Endothelial cell of hepatic sinusoid (primary cell): ENCODE results near the gene MEAF6.

Experiments
- in situ Hi-C: cut with HindIII; loops from 2 replicates; pipeline ENCODE4 v1.10.0; 2017; ENCODE audit warnings: low sequenced_read_pairs

Gene MEAF6

DNA sequence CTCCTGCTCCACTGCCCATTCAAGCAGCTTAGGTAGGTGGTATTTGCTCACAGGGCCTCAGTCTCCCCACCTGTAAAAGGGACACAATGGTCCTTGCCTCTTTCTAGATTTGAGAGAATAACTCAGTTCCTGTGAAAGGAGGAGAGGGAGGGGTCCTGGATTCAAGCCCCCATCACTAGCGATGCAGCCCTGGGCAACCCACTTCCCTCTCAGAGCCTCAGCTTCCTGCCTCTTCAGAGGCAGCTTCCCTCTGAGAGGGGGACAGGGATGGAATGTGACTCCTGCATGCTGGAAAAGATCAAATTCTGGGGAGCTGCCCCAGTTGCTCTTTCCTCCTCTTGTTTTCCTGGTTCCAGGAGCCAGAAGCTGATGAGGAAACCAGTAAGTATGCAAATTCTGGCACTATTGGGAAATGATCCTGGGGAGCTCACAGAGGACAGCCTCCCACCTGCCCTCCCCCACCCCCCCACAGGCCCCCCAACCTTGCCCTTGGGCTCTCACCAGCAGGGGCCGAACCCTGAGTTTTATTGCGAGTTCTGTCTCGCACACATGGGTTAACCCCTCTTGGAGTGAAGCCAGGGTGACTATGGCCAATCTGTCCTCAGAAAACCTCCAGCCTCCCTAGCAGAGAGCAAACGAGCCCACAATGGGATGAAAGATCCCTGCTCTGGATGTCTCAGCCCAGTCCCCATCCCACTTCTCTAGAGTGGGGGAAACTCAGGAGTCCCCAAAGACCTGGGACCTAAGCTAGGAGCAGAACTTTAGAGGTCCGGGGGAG, 28.5 kb downstream of the MEAF6 start:
- in situ Hi-C loops, result no loop called here

- in situ Hi-C loops, result no loop called here
These were observed 30.1 kb downstream of the MEAF6 start for GRCh38 chr1:37484325-37485051.

DNA sequence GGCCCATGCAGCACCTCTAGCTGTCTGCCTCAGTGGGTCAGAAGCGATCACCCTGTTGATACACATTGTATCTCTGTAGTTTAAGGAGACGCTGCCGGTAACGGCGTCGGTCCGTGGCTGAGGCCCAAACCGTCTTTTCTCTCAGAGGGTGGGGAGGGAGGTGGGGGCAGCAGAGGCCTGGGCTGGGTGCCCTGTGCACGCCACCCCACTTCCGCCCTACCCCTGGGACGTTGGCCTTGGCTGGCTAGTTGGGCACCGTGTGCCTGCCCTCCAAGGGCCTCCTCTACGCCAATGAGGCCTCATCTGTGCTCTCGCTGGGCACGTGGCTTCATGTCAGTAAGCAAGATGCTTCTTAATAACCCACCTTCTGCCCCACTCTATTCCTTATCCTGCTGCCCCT, 30.8 kb downstream of the MEAF6 start:
- in situ Hi-C loops, result no loop called here

GRCh38 chr1:37482796-37483744, 31.5 kb downstream of the MEAF6 start:
- in situ Hi-C loops, result no loop called here

DNA sequence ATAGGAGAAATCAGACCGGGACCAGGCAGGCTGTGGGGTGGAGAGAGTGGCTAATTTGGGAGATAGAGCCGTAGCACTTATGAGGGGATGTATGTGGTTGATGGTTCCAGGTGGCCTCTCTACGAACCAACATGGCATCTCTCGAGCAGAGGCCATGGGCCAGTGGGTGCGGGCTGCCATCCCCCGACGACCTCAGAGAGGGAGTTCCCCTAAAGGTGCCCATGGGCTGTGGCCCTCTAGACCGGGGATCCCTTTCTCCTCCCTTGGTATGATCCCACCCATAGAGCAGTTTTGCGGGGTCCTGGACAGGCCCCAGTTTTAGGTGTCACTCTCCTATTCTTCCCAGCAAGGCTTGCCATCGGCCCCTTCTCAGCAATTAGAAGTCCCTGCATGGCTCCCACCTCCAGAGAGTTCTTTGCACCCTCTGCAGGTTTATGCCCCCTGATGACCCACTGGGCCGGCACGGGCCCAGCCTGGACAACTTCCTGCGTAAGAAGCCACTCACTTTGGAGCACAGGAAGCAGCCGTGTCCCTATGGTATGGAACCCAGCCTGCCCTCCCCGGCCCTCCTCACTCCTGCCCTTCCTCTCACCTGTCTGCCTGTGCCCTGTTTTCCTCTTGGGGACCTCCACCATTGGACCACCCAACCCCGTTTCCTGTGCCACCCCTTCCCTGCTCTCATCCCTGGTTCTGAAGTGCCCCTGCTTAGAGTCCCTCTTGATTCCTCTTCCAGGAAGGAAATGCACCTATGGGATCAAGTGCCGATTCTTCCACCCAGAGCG, 32.4 kb downstream of the MEAF6 start:
- in situ Hi-C loops, result no loop called here

DNA sequence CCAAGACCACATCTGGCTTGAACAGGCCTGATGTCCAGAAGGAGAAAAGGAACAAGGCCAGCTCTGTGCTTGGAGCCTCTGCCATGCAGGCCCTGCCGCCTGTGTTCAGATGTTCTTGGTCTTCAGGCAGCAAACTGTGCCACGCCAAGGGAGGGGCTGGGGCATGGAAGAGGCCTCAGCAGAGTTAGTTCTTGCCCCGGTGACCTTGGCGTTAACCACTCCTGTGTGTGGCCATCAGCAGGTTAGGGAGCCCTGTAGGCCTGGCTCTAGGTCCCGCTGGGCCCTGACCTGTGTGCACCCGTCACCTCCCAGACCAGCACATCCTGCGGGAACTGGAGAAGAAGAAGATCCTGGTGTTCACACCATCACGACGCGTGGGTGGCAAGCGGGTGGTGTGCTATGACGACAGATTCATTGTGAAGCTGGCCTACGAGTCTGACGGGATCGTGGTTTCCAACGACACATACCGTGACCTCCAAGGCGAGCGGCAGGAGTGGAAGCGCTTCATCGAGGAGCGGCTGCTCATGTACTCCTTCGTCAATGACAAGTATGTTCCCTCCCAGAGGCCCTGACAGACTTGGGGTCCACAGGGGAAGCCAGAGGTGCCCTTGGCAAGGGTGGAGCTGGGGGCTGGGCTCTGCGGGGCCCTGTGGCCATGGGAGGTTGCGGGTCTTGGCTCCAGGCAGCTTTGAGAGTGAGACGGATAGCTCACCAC, 33.1 kb downstream of the MEAF6 start:
- in situ Hi-C loops, result no loop called here

DNA sequence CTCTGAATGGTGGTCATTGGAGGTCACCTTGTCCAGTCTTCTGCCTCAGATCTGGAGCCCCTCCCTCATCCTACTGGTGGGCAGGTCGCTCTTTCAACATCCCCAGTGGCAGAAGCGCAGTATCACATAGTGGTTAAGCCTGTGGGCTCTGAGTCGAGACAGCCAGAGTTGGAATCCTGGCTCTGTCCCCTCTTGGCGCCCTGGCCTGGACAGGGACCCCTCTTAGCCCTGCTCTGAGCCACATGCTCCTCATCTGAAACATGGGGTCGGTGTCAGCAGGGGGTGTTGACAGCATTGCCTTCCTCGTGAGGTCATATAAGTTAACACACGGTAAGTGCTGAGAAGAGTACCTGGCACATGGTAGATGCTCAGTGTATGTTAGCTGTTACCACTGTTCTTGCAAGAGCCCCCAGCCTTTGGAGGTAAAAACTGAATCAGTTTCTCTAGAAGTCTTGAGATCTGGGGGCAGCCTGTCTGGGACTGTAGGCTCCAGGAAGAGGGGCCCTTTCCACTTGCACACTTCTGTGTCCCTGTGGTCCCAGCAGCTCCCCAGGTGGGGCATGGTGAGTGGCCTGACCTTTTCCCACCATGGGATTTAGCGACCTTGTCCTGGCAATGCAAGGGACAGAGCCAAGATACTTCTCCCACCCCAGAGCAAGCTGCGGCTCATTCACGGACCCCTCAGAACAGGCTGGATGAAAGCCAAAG, 33.8 kb downstream of the MEAF6 start:
- in situ Hi-C loops, result no loop called here

DNA sequence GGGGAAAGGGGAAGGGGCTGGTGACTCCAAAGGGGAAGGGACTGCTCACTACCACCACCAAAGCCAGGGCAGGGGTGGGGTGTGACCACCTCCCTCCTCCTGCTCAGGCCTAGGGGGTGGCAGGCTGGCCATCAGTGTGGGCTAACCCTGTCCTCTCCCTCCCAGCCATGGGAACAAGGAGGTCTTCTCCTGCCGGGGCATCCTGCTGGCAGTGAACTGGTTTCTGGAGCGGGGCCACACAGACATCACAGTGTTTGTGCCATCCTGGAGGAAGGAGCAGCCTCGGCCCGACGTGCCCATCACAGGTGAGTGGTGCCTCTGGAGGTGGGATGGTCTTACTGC, 34.5 kb downstream of the MEAF6 start:
- in situ Hi-C loops, result no loop called here

DNA sequence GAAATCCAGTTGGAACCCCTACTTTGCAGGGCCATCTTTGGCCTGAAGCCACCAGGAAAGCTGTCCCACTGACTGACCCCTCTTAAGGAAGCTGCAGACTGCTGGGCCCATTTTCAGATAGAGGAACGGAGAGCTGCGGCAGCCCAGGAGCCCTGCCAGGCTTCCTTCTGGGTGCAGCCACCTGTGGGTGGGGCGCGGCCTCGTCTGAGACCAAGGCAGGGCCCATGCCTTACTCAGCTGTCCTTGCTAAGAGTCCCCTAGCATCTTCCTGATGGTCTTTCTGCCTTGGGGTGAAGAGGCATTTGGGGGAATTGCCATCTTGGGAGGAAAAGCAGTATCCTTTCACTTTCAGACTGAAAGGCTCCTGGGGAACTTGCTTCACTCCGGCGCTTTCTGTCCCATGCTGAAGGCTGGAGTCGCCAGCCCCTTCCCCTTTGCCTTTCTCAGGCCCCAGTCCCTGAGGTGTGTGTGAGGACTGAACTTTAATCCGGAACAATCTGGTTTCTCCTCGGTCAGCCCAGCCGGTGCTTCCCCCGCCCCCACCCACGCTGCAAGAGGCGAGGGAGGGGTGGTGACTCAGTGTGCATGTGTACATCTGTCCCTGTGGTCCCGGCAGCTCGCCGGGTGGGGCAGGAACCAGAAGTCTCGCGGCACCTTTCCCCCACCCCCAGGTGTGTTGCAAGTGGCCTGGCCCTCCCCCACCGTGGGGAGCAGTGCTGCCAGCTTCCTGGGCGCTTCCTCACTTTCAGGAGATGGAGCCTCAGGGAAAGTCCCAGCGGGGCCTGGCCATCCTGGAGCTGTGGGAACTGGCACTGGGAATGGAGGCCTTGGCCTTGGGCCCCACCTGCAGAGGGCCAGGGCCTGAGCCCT, 35.1 kb downstream of the MEAF6 start:
- in situ Hi-C loops, result no loop called here

- in situ Hi-C loops, result no loop called here
These were observed 35.7 kb downstream of the MEAF6 start for GRCh38 chr1:37478890-37479254.

DNA sequence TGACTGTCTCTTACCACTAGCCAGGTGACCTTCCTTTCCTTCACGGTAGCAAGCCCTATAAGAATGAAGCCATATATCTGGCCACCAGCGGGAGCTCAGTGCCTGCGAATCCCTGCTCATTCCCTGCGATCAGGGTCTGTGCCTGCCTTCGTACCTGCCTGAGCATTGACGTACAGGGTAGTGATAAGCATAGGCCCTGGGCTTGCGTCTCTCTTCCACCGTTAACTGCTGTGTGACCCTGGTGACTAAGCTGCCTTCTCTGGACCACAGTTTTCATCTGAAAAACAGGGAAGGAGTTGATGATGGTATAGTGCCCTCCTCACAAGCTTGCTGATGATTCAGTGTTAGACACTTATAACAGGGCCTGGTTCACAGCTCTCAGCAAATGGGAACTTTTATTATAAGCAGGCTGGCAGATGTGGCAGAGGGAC, 36.1 kb downstream of the MEAF6 start:
- in situ Hi-C loops, result no loop called here

DNA sequence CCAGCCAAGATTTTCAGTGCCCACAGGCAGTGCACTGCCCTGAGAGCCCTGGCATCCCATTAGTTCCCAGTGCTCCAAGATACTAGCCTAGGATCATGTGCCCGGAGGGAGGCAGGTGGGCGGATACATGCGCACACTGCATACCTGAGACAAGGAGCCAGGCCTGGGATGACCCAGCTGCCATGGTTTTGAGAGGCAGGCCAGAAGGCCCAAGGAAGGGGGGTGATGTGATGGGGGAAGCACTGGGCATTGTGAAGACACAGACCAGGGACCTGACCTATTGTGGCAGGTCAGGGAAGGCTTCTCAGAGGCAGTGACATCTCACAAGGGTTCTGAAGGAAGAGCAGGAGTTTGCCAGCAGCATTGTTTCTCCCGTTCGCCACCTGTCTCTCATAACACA, 36.6 kb downstream of the MEAF6 start:
- in situ Hi-C loops, result no loop called here

DNA sequence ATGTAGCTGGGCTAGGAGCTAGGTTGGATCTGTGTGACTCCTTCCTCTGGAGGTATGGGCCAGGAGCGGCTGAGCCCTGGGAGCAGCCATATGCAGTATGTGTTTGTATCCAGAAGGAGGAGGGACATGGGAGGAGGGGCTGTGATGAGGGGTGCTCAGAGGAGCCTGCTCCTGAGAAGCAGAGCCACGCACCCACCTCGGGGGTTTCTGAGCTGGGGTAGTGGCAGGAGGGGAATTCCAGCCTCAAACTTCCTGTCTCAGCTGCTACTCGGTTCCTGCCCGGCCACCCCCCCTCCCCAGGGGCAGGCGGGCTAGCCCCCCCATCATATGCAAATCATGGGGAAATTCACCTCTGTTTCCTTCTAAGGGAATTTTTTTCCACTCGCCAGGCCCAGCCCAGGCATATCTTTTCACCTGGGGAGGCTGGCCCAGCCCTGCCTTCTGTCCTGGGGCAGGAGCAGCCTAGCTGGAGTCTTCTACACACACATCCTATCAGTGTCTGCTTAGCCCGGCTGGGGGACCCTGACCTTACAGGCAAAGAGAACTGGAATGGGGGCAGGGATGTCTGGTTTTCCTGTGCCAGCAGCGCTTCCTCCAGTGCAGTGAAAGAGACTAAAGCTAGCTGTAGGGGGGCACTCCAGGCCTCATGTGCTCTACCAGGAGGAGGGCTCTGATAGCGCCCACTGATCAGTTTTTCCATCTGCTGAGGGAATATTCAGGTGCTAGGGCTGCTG, 37.2 kb downstream of the MEAF6 start:
- in situ Hi-C loops, result no loop called here

GRCh38 chr1:37476460-37477197, 37.9 kb downstream of the MEAF6 start:
- in situ Hi-C loops, result no loop called here

DNA sequence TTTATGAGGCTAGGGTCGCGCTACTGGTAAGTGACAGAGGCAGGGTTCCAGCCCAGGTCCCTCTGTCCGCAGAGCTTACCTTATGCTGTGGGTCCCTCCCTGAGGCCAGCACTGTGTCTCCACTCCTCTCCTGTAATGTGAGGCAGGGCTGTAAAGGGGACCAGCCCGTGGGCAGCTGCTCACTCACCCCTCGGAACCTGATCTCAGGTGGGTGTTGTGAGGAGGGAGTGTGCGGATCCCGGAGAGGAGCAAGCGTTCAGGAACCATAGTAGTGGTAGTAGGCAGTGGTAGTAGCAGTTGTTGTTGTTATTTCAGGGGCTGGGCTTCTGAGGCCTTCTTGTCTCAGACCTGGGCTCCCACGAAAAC, 38.5 kb downstream of the MEAF6 start:
- in situ Hi-C loops, result no loop called here

GRCh38 chr1:37475380-37476086, 39.0 kb downstream of the MEAF6 start:
- in situ Hi-C loops, result no loop called here
